ENCODE results near the gene RAD51B.

- TF ChIP-seq EZH2 (IDR thresholded peaks at IDR 0.05) = no peak
- no peak for TF ChIP-seq POLR2AphosphoS5 (IDR thresholded peaks at IDR 0.05; ENCODE audit: borderline replicate concordance, low read depth, low read length)
- TF ChIP-seq FOXP2 (optimal IDR thresholded peaks at IDR 0.05; ENCODE audit: control extremely low read depth, extremely low read length, insufficient read depth) = no peak
Measured at GRCh38 chr14:68032154-68032553, 212.6 kb downstream of the RAD51B start.
